ENCODE measurements around the gene VILL. TPM values are rescaled to one million over a fixed set of nuclear protein-coding genes. Genes with fewer than 3 reads are reported as not detected.

VILL gene
- total and polyA plus RNA-seq, 2 of the 8 experiments (the other 6 are each of a cell fraction or from before 2014, with no cell fraction given), result 4.1 to 4.2 TPM

GRCh38 chr3:38051131-38051530 is 60.5 kb downstream of the VILL start:
- Histone ChIP-seq H3K27me3 (replicated peaks in 1 of 4; ENCODE audit: control insufficient read depth in 3 of 4, extremely low read depth in 1 of 4, insufficient read depth in 3 of 4, low read length in 3 of 4) (no peaks in the 10 kb centered on the region; a peak in 1 of 7 replicates), H3K27ac (ENCODE audit: low read depth, low read length) (no peak overlapping the region), H3K4ac (replicated peaks; ENCODE audit: insufficient read length, low read depth, low read length) (no peak overlapping the region), H3K36me3 (ENCODE audit: control insufficient read depth in 2 of 4, insufficient read depth in 4 of 4, low read length in 3 of 4) (no peaks in the 10 kb centered on the region), H3K4me3 (ENCODE audit: extremely low read depth in 1 of 4, insufficient read depth in 2 of 4, low read depth in 3 of 4, low read length in 4 of 4) (no peak overlapping the region), H3K9ac (replicated peaks in 1 of 4; ENCODE audit: extremely low read depth in 1 of 4, low read depth in 3 of 4, low read length in 3 of 4) (no peak overlapping the region), H3K18ac (ENCODE audit: extremely low read depth, low read length) (no peak overlapping the region), H4K5ac (ENCODE audit: insufficient read length, low read depth, low read length) (no peak overlapping the region), H2BK5ac (ENCODE audit: low read depth, low read length) (no peak overlapping the region), H2AK5ac (ENCODE audit: low read depth, low read length) (no peak overlapping the region), H3K23ac (ENCODE audit: insufficient read length) (no peak overlapping the region), H2BK15ac (ENCODE audit: low read length) (no peak overlapping the region), H3K79me1 (ENCODE audit: low read depth, low read length) (no peaks in the 10 kb centered on the region), H2AFZ (ENCODE audit: low read length) (no peak overlapping the region), H3K23me2 (ENCODE audit: low read depth, low read length) (no peaks in the 10 kb centered on the region), H2BK20ac (ENCODE audit: low read length) (no peak overlapping the region), H3K14ac (ENCODE audit: insufficient read length) (no peak overlapping the region), H3K4me2 (ENCODE audit: insufficient read depth in 1 of 2, low read depth in 2 of 2, low read length in 2 of 2) (no peak overlapping the region), H3K9me3 (ENCODE audit: insufficient read depth in 2 of 2, low read depth in 1 of 2, low read length in 1 of 2) (peaks cover 8 to 18% of the 10 kb centered on the region in 2 experiments; a peak in 3 of 4 replicates), H3K79me2 (ENCODE audit: control insufficient read depth in 1 of 2, insufficient read depth in 2 of 2, low read length in 2 of 2) (no peaks in the 10 kb centered on the region), H4K20me1 (replicated peaks in 1 of 2; ENCODE audit: control insufficient read depth in 1 of 2, insufficient read depth in 2 of 2, low read length in 2 of 2) (no peaks in the 10 kb centered on the region), H2BK120ac (replicated peaks; ENCODE audit: low read depth, low read length) (no peak overlapping the region), H3K56ac (replicated peaks; ENCODE audit: insufficient read length, low read depth, low read length) (no peak overlapping the region), H4K91ac (replicated peaks; ENCODE audit: insufficient read length, low read length) (no peak overlapping the region), H3K4me1 (replicated peaks in 1 of 4; ENCODE audit: control insufficient read depth in 3 of 4, insufficient read depth in 4 of 4, low read length in 3 of 4) (no peaks in the 10 kb centered on the region), H2BK12ac (ENCODE audit: low read depth, low read length) (no peak overlapping the region), H4K8ac (ENCODE audit: extremely low read depth, insufficient read depth, low read length) (no peak overlapping the region)
- 83% methylated on average over 13 of the region's 13 CpGs; no CpG with 5 or more reads in 1 of the 2 experiments for WGBS, 2 experiments (ENCODE audit: extremely low coverage in 1 of 2, insufficient coverage in 1 of 2, insufficient read length in 1 of 2, insufficient replicate concordance in 2 of 2, low coverage in 1 of 2, low lambda C conversion rate in 2 of 2, missing lambda C conversion rate in 1 of 2)
- no peak for DNase-seq (ENCODE audit: low read depth in 1 of 2, low spot score in 2 of 2)
- TF ChIP-seq CBX8 (IDR thresholded peaks at IDR 0.05; ENCODE audit: borderline replicate concordance, low read depth, low read length) (no peak), BCL11A (IDR thresholded peaks at IDR 0.05; ENCODE audit: low read depth in 2 of 2, low read length in 2 of 2) (no peak), RBBP5 (IDR thresholded peaks at IDR 0.05; ENCODE audit: borderline replicate concordance, low read depth, low read length) (no peak), SP2 (IDR thresholded peaks at IDR 0.05; ENCODE audit: low read length) (no peak), TBP (IDR thresholded peaks at IDR 0.05; ENCODE audit: low read depth, low read length) (no peak), SRF (IDR thresholded peaks at IDR 0.05; ENCODE audit: low read depth, low read length) (no peak), BRCA1 (IDR thresholded peaks at IDR 0.05; ENCODE audit: low read depth, low read length) (no peak), ATF3 (IDR thresholded peaks at IDR 0.05; ENCODE audit: insufficient read depth, low read depth, low read length) (no peak), MAX (IDR thresholded peaks at IDR 0.05) (no peak), EP300 (IDR thresholded peaks at IDR 0.05; ENCODE audit: borderline replicate concordance in 1 of 2, low read depth in 2 of 2, low read length in 2 of 2) (no peak), KDM1A (IDR thresholded peaks at IDR 0.05; ENCODE audit: borderline replicate concordance, low read length) (no peak), ATF2 (IDR thresholded peaks at IDR 0.05; ENCODE audit: low read length) (no peak)
- ChIA-PET POLR2A (ENCODE audit: partially characterized antibody) (no interaction called here), CTCF (ENCODE audit: partially characterized antibody) (interaction anchor here (1.8 kb wide), 1 partner anchor 11 kb away, joined by 3 read pairs; no protein-coding TSS in a partner anchor)
- no peak for FAIRE-seq
